ENCODE measurements around the gene XBP1. TPM values are rescaled to one million over a fixed set of nuclear protein-coding genes. Genes with fewer than 3 reads are reported as not detected.

The XBP1 gene
- total and polyA plus RNA-seq, 2 of the 8 experiments (the other 6 are each of a cell fraction or from before 2014, with no cell fraction given): 99.8 to 131 TPM

DNA sequence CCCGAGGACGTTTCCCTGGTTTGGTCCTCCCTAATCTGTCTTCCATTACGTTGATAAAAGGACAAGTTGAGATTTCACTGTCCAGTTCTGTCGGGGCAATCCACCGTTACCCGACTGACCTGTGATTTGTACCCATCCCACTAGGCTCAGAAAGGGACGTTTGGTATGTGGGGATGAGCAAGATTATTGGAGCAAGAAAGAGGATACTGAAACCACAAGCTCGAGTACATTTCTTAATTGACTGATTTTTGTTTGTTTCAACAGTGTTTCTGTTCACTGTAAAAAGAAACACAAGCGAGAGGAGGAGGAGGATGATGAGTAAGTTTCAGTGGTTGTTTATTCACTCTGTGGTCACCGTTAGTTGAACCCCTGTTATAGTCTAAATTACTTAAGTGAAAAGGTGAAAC lies 26.9 kb downstream of the XBP1 start:
- no peak overlapping the region for H3K23ac ChIP-seq (ENCODE audit: insufficient read length)
- H2AK5ac ChIP-seq (ENCODE audit: low read depth, low read length): no peak overlapping the region
- H2AFZ ChIP-seq (ENCODE audit: low read length): no peak overlapping the region
- no peak for DNase-seq (ENCODE audit: low read depth in 1 of 2, low spot score in 2 of 2)
- H3K23me2 ChIP-seq (ENCODE audit: low read depth, low read length): peaks cover 4% of the 10 kb centered on the region
- FAIRE-seq: no peak
- H3K79me2 ChIP-seq (ENCODE audit: control insufficient read depth in 1 of 2, insufficient read depth in 2 of 2, low read length in 2 of 2): peaks cover 0 to 31% of the 10 kb centered on the region in 2 experiments; a peak in 2 of 4 replicates
- H2BK12ac ChIP-seq (ENCODE audit: low read depth, low read length): no peak overlapping the region
- no peaks in the 10 kb centered on the region for H3K9me3 ChIP-seq (ENCODE audit: insufficient read depth in 2 of 2, low read depth in 1 of 2, low read length in 1 of 2)
- H2BK120ac ChIP-seq (replicated peaks; ENCODE audit: low read depth, low read length): no peak overlapping the region
- no peak overlapping the region for H4K8ac ChIP-seq (ENCODE audit: extremely low read depth, insufficient read depth, low read length)
- H3K36me3 ChIP-seq (ENCODE audit: control insufficient read depth in 2 of 4, insufficient read depth in 4 of 4, low read length in 3 of 4): peaks cover 0 to 29% (median 1%) of the 10 kb centered on the region in 4 experiments; a peak in 3 of 8 replicates
- H3K27me3 ChIP-seq (replicated peaks in 1 of 4; ENCODE audit: control insufficient read depth in 3 of 4, extremely low read depth in 1 of 4, insufficient read depth in 3 of 4, low read length in 3 of 4): no peaks in the 10 kb centered on the region
- no peak overlapping the region for H2BK15ac ChIP-seq (ENCODE audit: low read length)
- no peak overlapping the region; the same call in 1 of the 2 replicates for H3K18ac ChIP-seq (ENCODE audit: extremely low read depth, low read length)
- no peak overlapping the region for H3K27ac ChIP-seq (ENCODE audit: low read depth, low read length)
- H4K20me1 ChIP-seq (replicated peaks in 1 of 2; ENCODE audit: control insufficient read depth in 1 of 2, insufficient read depth in 2 of 2, low read length in 2 of 2): peaks cover 0 to 2% of the 10 kb centered on the region in 2 experiments
- H3K56ac ChIP-seq (replicated peaks; ENCODE audit: insufficient read length, low read depth, low read length): no peak overlapping the region
- no peak overlapping the region for H4K91ac ChIP-seq (replicated peaks; ENCODE audit: insufficient read length, low read length)
- 35% methylated on average over 10 of the region's 10 CpGs; no CpG with 5 or more reads in 1 of the 2 experiments for WGBS, 2 experiments (ENCODE audit: extremely low coverage in 1 of 2, insufficient coverage in 1 of 2, insufficient read length in 1 of 2, insufficient replicate concordance in 2 of 2, low coverage in 1 of 2, low lambda C conversion rate in 2 of 2, missing lambda C conversion rate in 1 of 2)
- peaks cover 0 to 3% (median 0%) of the 10 kb centered on the region in 4 experiments; a peak in 2 of 7 replicates for H3K4me1 ChIP-seq (replicated peaks in 1 of 4; ENCODE audit: control insufficient read depth in 3 of 4, insufficient read depth in 4 of 4, low read length in 3 of 4)
- no peak overlapping the region for H3K14ac ChIP-seq (ENCODE audit: insufficient read length)
- peak overlapping the region; percentile 2 for H3K4ac ChIP-seq (replicated peaks; ENCODE audit: insufficient read length, low read depth, low read length)
- ChIA-PET CTCF (ENCODE audit: partially characterized antibody) (interaction anchor here (0.6 to 1.5 kb wide), 5 partner anchors 11 to 335 kb away, joined by 3 to 6 read pairs (median 3); no protein-coding TSS in a partner anchor), POLR2A (ENCODE audit: partially characterized antibody) (interaction anchor here (0.6 to 5.5 kb wide), 6 partner anchors 12 to 94 kb away, joined by 3 to 31 read pairs (median 4); partner anchors contain the start of genes CHEK2, HSCB, TTC28 and XBP1)
- H3K79me1 ChIP-seq (ENCODE audit: low read depth, low read length): peaks cover 3% of the 10 kb centered on the region; the same call in 1 of the 2 replicates
- H2BK20ac ChIP-seq (ENCODE audit: low read length): no peak overlapping the region
- H4K5ac ChIP-seq (ENCODE audit: insufficient read length, low read depth, low read length): no peak overlapping the region
- H3K9ac ChIP-seq (replicated peaks in 1 of 4; ENCODE audit: extremely low read depth in 1 of 4, low read depth in 3 of 4, low read length in 3 of 4): peak overlapping the region; percentile 58 to 91 (median 70)
- H3K4me3 ChIP-seq (ENCODE audit: extremely low read depth in 1 of 4, insufficient read depth in 2 of 4, low read depth in 3 of 4, low read length in 4 of 4): peak overlapping the region; percentile 71 to 77 (median 73)
- H2BK5ac ChIP-seq (ENCODE audit: low read depth, low read length): no peak overlapping the region
- H3K4me2 ChIP-seq (ENCODE audit: insufficient read depth in 1 of 2, low read depth in 2 of 2, low read length in 2 of 2): peak overlapping the region; percentile 88 to 97
- TF ChIP-seq TAF1 (IDR thresholded peaks at IDR 0.05; ENCODE audit: low read depth, low read length): no peak
- TF ChIP-seq KDM5A (IDR thresholded peaks at IDR 0.05; ENCODE audit: low read length): no peak
- TF ChIP-seq TAF7 (optimal IDR thresholded peaks at IDR 0.05; ENCODE audit: borderline replicate concordance, low read depth, low read length): no peak
- TF ChIP-seq MAFK (IDR thresholded peaks at IDR 0.05; ENCODE audit: low read depth, low read length): no peak
- TF ChIP-seq RBBP5 (IDR thresholded peaks at IDR 0.05; ENCODE audit: borderline replicate concordance, low read depth, low read length): no peak
- TF ChIP-seq ASH2L (IDR thresholded peaks at IDR 0.05; ENCODE audit: low read length): no peak
- no peak for TF ChIP-seq RNF2 (IDR thresholded peaks at IDR 0.05; ENCODE audit: borderline replicate concordance, low read depth, low read length, missing control alignments, poor library complexity, severe bottlenecking)
- no peak for TF ChIP-seq PHF8 (conservative IDR thresholded peaks at IDR 0.05; ENCODE audit: low read depth, low read length)
- no peak for TF ChIP-seq KDM4A (IDR thresholded peaks at IDR 0.05; ENCODE audit: low read depth, low read length, severe bottlenecking)
- no peak for TF ChIP-seq SP2 (IDR thresholded peaks at IDR 0.05; ENCODE audit: low read length)
- no peak for TF ChIP-seq HDAC6 (IDR thresholded peaks at IDR 0.05; ENCODE audit: low read depth, low read length)
- TF ChIP-seq TEAD4 (IDR thresholded peaks at IDR 0.05; ENCODE audit: low read depth, low read length): no peak
- no peak for TF ChIP-seq CHD2 (IDR thresholded peaks at IDR 0.05; ENCODE audit: low read length)

Measured in H1 (cell line).